Loucy (cell line): Measurements from ENCODE around the gene GNA15.

Experiments
- CTCF ChIP-seq: fragments of 200-600 bp; sonication (generic); conservative IDR thresholded peaks from 2 replicates; pipeline ENCODE4 v1.5.1; 2014; ENCODE audit warnings: mild to moderate bottlenecking, antibody characterized with exemption, low read length
- EZH2phosphoT487 ChIP-seq: fragments of 200-600 bp; IDR thresholded peaks from 2 replicates; pipeline ENCODE4 v1.6.1; 2018; ENCODE audit warnings: antibody characterized with exemption, mild to moderate bottlenecking, moderate library complexity, borderline replicate concordance

DNA sequence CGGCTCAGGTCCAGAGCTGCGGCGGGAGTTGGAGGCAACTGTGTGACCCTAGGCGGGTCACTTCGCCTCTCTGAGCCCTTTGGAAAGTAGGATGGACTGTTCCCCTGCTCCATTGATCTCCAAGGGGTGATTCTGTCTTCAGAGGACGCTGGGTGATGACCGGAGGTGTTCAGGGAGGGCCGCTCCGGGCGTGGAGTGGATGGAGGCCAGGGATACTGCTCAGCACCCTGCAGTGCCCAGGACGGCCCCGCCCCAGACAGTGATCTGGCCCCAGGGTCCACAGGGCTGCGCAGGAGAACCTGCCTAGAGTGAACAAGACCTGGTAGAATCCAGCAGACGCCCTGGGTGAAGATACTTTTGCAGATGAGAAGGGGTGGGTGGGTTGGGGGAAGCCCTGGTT lies 56.9 kb downstream of the GNA15 start:
- TF ChIP-seq CTCF = no peak
- no peak for TF ChIP-seq EZH2phosphoT487
